ENCODE results near the gene DNAJC5G. TPM values are rescaled to one million over a fixed set of nuclear protein-coding genes. Genes with fewer than 3 reads are reported as not detected.
A peak's percentile ranks its signal among the peaks of the same experiment; 100 is the strongest.

DNAJC5G gene
- total and polyA plus RNA-seq, 11 donors, result 0.11 to 3.3 (median 1.2) TPM

GRCh38 chr2:27284996-27285395 is 9.8 kb downstream of the DNAJC5G start:
- Histone ChIP-seq H3K27me3 (peaks cover 0 to 7% (median 0%) of the 10 kb centered on the region in 9 donors), H3K4me1 (peaks cover 0 to 53% (median 15%) of the 10 kb centered on the region in 12 donors), H3K4me3 (peak overlapping the region in 11 of 12 donors; percentile 26 to 68 (median 55)), H3K27ac (peak overlapping the region in 8 of 12 donors; percentile 25 to 99 (median 89)), H3K9me3 (no peaks in the 10 kb centered on the region), H3K36me3 (peaks cover 0 to 5% (median 0%) of the 10 kb centered on the region in 9 donors)
- intact Hi-C loops (cut with DNase I), result loop anchor here in 7 of 10 donors (5.0 to 10.0 kb wide), 6 partner anchors 38 to 323 kb away; no protein-coding TSS in a partner anchor
- TF ChIP-seq, protein P1, sequence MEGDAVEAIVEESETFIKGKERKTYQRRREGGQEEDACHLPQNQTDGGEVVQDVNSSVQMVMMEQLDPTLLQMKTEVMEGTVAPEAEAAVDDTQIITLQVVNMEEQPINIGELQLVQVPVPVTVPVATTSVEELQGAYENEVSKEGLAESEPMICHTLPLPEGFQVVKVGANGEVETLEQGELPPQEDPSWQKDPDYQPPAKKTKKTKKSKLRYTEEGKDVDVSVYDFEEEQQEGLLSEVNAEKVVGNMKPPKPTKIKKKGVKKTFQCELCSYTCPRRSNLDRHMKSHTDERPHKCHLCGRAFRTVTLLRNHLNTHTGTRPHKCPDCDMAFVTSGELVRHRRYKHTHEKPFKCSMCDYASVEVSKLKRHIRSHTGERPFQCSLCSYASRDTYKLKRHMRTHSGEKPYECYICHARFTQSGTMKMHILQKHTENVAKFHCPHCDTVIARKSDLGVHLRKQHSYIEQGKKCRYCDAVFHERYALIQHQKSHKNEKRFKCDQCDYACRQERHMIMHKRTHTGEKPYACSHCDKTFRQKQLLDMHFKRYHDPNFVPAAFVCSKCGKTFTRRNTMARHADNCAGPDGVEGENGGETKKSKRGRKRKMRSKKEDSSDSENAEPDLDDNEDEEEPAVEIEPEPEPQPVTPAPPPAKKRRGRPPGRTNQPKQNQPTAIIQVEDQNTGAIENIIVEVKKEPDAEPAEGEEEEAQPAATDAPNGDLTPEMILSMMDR (IDR thresholded peaks at IDR 0.05), result no peak
- TF ChIP-seq POLR2A (IDR thresholded peaks at IDR 0.05), result no peak
- 55 to 78% (median 62%) methylated on average over 1 of the region's 1 CpG for WGBS, 4 donors
- ATAC-seq, result no peak
- DNase-seq, result no peak

DNA sequence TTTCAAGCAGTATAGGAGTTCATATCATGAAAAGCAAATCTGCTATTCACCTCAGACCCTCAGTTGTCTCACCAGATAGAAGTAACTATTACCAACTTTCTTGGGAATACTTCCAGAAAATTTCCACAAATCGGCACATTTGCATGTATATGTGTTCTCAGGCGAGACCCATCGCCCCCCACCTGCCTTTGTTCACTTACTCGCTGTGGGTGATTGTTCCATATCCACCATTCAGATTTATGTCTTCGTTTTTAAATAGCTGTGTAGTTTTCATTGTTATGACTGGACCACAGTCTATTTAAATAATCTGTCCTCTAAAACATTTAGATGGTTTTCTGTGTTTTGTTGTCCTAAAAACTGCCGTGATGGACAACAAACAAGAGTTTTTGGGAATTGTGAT is 10.2 kb downstream of the DNAJC5G start:
- DNase-seq (no peak), ATAC-seq (no peak)
- TF ChIP-seq, protein P1 (IDR thresholded peaks at IDR 0.05), result no peak
- Histone ChIP-seq H3K4me3 (peak overlapping the region in 11 of 12 donors; percentile 26 to 68 (median 55)), H3K27ac (peak overlapping the region in 4 of 12 donors; percentile 60 to 97 (median 87)), H3K27me3 (peaks cover 0 to 7% (median 0%) of the 10 kb centered on the region in 9 donors), H3K4me1 (peaks cover 0 to 53% (median 15%) of the 10 kb centered on the region in 12 donors), H3K36me3 (peaks cover 0 to 5% (median 0%) of the 10 kb centered on the region in 9 donors), H3K9me3 (no peaks in the 10 kb centered on the region)
- 44 to 63% (median 50%) methylated on average over 6 of the region's 6 CpGs for WGBS, 4 donors
- intact Hi-C loops (cut with DNase I), result loop anchor here in 1 of 10 donors (10.0 kb wide), 2 partner anchors 191 to 321 kb away; no protein-coding TSS in a partner anchor

DNA sequence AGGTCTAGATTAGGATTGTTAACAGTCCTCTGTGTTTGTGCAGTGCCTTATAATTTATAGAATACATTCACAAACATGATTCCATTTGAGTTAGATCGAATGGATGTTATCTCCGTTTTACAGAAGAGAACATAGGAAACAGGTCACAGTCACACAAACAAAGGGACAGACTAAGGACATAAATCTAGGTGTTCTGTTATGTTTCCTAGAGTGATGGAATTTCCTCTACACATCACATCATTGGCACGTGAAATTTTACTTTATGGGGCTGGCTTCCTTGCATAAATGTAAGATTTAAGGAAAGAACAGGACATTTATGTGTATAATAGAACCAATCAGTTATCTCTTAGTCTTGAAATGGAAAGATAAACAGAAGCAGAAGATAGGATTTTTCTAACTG is 13.4 kb downstream of the DNAJC5G start:
- DNase-seq, result no peak
- H3K9me3 ChIP-seq, result no peaks in the 10 kb centered on the region
- intact Hi-C loops (cut with DNase I), result loop anchor here in 1 of 10 donors (10.0 kb wide), 2 partner anchors 194 to 324 kb away; no protein-coding TSS in a partner anchor
- TF ChIP-seq POLR2A (IDR thresholded peaks at IDR 0.05), result no peak
- TF ChIP-seq, protein P1 (IDR thresholded peaks at IDR 0.05), result no peak
- peaks cover 0 to 3% (median 0%) of the 10 kb centered on the region in 9 donors for H3K27me3 ChIP-seq
- H3K36me3 ChIP-seq, result peaks cover 0 to 5% (median 0%) of the 10 kb centered on the region in 9 donors
- peak overlapping the region in 1 of 12 donors; percentile 14 for H3K4me3 ChIP-seq
- ATAC-seq, result no peak
- H3K4me1 ChIP-seq, result peaks cover under 1 to 65% (median 17%) of the 10 kb centered on the region in 12 donors
- peak overlapping the region in 5 of 12 donors; percentile 10 to 34 (median 25) for H3K27ac ChIP-seq
- 19 to 27% (median 21%) methylated on average over 3 of the region's 3 CpGs for WGBS, 4 donors

DNA sequence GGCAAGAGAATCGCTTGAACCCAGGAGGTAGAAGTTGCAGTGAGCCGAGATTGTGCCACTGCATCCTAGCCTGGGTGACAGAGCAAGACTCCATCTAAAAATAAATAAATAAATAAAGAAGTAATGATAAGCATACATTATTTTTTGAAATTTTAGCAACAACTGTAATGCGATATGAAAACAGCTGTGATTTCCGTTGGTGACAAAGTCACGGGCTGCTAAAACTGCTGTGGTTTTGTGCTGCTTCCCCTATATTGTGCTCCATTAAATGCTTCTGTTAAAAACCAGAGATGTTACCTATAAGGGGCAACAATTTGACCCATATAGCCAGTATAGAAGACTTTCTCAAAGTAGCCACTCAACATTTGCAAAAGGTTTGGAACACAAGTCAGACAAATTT is 15.3 kb downstream of the DNAJC5G start:
- Histone ChIP-seq H3K4me3 (peak overlapping the region in 4 of 12 donors; percentile 2 to 23 (median 5)), H3K27ac (peak overlapping the region in 5 of 12 donors; percentile 5 to 75 (median 14)), H3K36me3 (peaks cover 0 to 5% (median 0%) of the 10 kb centered on the region in 9 donors), H3K9me3 (no peaks in the 10 kb centered on the region), H3K4me1 (peaks cover 7 to 79% (median 20%) of the 10 kb centered on the region in 12 donors), H3K27me3 (peaks cover 0 to 3% (median 0%) of the 10 kb centered on the region in 9 donors)
- intact Hi-C loops (cut with DNase I), result no loop called here
- no peak for TF ChIP-seq POLR2A (IDR thresholded peaks at IDR 0.05)
- TF ChIP-seq, protein P1 (IDR thresholded peaks at IDR 0.05), result no peak
- 53 to 65% (median 61%) methylated on average over 5 of the region's 5 CpGs for WGBS, 4 donors
- DNase-seq (no peak), ATAC-seq (no peak)

All from heart left ventricle (tissue), 16 donors.